GM18907 (cell line): ENCODE measurements around the gene PUM1.
"Not testable (repeated sequence)": the region's sequence is repeated elsewhere in the genome, so short reads cannot be mapped to it uniquely, and the experiment has no call there.

ENCODE experiments used
- ATAC-seq: cut with Tn5 transposase; IDR thresholded peaks from one replicate; pipeline ENCODE4 v1.9.1; 2021; ENCODE audit warnings: mild to moderate bottlenecking, moderate library complexity; ENCODE audit not compliant: unreplicated experiment

The PUM1 gene, protein sequence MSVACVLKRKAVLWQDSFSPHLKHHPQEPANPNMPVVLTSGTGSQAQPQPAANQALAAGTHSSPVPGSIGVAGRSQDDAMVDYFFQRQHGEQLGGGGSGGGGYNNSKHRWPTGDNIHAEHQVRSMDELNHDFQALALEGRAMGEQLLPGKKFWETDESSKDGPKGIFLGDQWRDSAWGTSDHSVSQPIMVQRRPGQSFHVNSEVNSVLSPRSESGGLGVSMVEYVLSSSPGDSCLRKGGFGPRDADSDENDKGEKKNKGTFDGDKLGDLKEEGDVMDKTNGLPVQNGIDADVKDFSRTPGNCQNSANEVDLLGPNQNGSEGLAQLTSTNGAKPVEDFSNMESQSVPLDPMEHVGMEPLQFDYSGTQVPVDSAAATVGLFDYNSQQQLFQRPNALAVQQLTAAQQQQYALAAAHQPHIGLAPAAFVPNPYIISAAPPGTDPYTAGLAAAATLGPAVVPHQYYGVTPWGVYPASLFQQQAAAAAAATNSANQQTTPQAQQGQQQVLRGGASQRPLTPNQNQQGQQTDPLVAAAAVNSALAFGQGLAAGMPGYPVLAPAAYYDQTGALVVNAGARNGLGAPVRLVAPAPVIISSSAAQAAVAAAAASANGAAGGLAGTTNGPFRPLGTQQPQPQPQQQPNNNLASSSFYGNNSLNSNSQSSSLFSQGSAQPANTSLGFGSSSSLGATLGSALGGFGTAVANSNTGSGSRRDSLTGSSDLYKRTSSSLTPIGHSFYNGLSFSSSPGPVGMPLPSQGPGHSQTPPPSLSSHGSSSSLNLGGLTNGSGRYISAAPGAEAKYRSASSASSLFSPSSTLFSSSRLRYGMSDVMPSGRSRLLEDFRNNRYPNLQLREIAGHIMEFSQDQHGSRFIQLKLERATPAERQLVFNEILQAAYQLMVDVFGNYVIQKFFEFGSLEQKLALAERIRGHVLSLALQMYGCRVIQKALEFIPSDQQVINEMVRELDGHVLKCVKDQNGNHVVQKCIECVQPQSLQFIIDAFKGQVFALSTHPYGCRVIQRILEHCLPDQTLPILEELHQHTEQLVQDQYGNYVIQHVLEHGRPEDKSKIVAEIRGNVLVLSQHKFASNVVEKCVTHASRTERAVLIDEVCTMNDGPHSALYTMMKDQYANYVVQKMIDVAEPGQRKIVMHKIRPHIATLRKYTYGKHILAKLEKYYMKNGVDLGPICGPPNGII

DNA sequence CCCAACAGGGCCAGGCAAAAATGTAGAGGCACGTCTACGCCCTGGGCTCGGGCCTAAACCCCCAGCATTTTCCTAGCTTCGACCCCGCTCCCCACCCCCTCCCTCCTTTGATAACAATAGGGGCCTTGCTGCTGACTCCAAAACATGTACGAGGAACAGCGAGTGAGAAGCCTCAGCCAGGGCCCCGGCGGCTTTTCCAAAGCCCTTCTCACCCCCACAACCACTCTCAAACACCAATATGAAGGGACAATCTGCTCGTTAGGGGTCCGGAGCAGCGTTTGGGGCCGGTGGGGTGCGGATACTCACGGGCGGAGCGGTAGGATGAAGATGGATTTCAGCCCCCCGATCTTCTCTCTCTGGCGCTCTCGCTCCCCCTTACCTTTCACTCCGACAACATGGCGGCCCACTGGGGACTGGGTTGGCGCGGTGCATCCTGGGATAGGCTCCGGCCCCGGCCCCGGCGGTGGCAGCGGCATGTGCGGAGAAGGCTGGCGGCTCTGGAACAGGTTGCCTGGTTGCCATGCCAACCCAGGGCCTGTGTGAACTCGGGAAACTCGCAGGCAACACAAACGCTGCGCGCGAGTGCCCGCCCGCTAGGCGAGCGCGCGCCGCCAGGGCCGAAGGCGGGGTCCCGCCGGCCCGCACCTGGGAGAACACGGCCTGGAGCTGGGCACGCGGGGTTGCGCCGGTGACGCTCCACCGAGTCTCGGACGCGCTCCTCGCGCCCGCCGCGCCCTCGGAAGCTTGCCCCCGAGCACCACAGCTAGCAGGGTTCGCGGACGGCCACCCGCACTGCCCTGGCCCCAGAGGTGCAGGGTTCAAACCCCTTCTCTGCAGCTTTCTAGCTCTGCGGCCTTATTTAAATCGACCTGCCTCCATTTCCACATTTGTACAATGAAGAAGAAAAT lies at the start of gene PUM1:
TSS of gene PUM1 (minus strand) at position 408 of the 908 bp plus-strand sequence. CDS start 6,151 bp downstream, outside the sequence.
- peak; percentile 92 for ATAC-seq

DNA sequence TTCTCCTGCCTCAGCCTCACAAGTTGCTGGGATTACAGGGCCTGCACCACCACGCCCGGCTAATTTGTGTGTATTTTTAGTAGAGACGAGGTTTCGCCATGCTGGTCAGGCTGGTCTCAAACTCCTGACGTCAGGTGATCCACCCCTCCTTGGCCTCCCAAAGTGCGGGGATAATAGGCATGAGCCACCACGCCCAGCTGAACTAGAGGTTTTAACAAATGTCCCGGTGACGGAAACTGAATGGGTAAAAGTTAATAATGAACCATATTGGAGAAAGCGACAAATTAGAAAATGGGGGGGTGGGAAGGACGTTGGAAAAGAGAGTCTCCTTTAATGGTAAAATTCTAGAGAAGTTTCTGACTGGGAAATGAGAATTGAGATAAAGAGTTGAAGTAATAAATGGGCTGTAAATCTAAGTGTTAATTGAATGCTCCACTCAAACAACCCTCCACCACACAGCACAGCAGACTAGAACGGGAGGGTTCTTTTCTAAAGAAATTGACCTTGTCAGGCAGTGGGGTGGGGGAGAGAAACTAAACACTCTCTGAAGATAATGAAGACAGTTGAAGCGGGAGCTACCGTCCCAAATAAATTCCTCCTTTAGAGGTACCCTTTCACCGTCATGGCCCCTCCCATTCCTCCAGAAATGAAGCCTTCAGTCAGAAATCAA lies 46.9 kb upstream of the PUM1 start:
- ATAC-seq: no peak

DNA sequence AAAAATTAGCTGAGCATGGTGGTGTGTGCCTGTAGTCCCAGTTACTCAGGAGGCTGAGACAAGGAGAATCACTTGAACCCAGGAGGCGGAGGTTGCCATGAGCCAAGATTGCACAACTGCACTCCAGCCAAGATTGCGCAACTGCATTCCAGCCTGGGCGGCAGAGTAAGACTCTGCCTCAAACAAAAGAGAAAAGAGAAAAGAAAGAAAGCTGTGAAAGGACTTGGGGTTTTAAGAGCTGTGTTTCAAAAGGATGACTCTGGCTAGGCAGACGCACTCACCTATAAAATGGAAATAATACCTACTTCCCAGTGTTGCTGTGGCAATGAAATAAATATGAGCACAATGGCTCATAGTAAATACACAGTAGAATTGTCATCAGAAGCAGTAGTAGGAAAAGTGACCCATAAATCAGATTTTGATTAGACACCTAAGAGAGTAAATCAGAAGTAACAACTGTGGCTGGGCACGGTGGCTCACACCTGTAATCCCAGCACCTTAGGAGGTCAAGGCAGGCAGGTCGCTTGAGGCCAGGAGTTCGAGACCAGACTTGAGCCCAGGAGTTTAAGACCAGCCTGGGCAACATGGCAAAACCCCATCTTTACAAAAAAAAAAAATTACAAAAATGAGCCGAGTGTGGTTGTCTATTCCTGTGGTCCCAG lies 45.9 kb upstream of the PUM1 start:
- no peak for ATAC-seq

DNA sequence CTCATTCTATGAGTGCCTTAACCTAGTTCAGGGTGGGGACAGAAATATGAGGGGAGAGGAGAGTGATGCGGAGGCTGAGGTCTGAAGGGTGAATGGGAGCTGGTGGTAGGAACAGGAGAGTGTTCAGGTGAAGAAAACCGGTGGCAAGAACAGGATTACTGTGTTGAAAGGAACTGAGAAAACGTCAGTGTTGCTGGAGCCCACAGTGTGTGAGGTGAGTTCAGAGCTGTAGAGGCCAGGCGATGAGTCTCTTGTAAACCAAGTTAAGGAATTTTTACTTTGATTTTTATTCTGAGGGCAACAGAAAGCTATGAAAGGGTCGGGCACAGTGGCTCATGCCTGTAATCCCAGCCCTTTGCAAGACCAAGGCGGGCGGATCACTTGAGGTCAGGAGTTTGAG lies 45.3 kb upstream of the PUM1 start:
- no peak for ATAC-seq

DNA sequence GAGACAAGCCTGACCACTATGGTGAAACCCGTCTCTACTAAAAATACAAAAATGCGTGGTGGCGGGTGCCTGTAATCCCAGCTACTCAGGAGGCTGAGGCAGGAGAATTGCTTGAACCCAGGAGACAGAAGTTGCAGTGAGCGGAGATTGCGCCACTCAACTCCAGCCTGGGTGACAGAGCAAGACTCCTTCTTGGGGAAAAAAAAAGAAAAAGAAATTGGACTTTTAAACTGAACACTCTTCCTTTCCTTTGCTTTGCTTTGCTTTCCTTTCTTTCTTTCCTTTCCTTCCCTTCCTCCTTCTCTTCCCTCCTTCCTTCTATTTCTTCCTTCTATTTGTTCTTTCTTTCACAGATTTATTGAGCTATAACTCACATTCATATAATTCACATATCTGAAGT lies 43.3 kb upstream of the PUM1 start:
- ATAC-seq: no peak

DNA sequence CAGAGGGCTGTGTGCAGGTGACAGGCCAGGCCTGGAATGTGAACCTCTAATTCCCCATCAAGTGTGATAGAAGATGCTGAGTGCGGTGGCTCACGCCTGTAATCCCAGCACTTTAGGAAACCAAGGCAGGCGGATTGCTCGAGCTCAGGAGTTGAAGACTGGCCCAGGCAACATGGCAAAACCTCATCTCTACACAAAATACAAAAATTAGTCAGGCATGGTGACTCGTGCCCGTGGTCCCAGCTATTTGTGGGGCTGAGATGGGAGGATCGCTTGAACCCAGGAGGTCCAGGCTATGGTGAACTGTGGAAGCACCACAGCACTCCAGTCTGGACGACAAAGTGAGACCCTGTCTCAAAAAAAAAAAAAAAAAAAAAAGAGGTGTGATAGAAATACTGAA lies 40.1 kb upstream of the PUM1 start:
- ATAC-seq: no peak

DNA sequence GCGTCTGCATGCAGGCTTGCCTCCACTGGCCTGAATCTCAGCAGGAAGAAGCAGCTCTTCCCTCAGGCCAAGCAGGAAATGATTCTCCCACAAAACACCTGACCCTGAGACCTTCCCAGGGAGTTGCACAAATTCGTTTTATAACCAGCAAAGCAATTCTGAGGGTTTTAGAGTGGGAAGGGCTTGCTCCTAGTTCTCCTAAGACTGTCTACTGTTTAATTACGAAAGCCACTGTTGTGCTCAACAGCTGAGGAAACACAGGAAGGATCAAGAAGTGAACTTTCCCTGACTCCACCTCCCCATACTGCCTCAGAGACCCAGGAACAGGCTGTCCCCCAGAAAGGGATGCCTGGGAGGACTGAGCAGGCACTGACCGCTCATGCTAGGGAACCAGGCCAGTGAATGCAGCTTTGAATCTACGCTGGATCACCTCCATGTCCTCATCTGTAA lies 37.0 kb upstream of the PUM1 start:
- no peak for ATAC-seq

DNA sequence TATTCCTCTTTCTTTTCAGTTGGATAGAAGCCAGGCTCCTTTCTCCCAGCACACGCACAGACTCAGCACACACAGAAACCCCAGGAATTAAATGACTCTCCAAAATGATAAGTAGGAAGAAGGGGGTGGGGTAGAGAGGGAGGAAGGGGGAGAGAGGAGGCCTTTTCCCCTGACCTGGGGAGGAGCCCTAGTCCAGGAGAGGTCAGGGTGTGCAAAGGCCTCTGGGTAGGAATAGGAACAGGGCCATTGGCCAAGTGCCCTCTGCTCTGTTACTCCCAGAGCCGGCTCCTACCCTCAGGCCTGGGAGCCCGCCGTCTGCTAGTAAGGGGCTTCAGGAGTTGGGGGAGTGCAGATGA lies 35.6 kb upstream of the PUM1 start:
- ATAC-seq: no peak

DNA sequence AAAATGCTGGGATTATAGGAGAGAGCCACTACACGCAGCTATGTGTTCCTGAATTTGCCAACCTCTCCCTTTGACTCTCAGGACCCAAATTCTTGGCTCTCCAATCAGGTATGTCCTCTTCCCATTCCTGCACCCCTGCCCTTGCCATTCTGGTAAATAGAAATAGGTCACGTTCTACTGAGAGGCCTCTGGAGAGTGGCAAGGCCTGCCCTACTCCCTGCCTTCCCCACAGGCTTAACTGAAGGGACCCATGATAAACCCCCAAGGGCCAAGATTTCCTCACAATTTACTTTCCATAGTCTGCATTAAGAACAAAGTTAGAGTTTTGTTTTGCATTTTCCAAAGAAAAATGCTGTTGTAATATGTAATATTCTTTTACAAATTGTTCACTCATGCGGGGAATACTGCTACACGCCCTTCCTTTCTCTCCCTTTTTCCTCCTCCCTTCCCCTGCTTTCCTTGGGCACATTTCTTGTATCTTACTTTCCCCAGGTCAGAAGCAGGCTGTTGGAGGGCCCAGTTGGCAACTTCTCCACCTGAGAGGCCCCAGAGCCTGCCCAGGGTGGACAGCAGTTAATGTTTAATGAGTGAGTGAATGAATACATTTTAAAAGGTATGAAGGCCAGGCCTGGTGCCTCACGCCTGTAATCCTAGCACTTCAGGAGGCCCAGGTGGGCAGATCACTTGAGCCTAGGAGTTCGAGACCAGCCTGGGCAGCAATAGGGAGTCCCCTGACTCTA lies 33.9 kb upstream of the PUM1 start:
- ATAC-seq: no peak

DNA sequence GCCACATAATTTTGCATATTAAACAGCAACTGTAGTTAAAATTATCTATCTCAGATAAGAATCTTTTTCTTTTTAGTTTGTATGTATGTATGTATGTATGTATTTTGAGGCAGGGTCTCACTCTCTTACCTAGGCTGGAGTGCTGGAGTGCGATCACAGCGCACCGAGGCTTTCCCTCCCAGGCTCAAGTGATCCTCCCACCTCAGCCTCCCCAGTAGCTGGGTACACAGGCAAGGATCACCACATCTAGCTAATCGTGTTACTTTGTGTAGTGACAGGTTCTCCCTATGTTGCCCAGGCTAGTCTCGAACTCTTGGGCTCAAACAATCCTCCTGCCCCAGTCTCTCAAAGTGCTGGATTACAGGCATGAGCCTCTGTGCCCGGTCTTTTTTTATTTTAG lies 30.5 kb upstream of the PUM1 start:
- ATAC-seq: no peak

DNA sequence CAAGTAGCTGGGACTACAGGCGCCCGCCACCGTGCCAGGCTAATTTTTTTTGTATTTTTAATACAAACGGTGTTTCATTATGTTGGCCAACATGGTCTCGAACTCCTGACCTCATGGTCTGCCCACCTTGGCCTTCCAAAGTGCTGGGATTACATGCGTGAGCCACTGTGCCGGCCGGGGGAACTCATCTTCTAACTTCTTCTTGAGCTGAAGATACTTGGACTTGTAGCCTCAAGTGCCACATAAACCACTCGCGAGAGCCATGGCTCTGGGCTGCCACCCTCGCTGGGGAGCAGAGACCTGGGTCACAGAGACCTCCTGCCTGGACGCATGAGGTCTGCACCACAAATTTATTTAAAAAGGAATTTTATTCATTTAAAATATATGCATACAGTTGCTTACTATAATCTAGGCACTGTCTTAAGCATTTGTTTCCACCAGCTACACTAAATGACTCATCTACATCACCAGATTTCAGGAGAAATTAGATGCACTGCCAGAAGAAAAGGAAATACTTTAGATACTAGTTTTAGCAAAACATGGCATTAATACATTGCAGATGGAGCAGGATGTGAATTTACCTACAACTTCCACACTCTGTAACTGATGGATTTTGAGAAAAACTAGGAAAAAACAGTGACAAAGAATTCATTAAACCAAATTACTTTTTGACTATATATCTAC lies 29.9 kb upstream of the PUM1 start:
- no peak for ATAC-seq

DNA sequence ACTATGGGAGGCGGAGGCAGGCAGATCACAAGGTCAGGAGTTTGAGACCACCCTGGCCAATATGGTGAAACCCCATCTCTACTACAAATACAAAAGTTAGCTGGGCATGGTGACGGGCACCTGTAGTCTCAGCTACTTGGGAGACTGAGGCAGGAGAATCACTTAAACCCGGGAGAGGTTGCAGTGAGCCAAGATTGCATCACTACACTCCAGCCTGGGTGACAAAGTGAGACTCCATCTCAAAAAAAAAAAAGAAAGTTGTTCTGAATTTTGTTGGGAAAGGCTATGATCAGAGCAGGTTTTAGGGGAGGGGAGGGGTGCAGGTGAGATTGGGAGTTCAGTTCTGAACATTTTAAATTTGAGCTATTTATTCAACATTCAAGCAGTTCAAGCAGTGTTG lies 22.6 kb upstream of the PUM1 start:
- not testable (repeated sequence) for ATAC-seq

DNA sequence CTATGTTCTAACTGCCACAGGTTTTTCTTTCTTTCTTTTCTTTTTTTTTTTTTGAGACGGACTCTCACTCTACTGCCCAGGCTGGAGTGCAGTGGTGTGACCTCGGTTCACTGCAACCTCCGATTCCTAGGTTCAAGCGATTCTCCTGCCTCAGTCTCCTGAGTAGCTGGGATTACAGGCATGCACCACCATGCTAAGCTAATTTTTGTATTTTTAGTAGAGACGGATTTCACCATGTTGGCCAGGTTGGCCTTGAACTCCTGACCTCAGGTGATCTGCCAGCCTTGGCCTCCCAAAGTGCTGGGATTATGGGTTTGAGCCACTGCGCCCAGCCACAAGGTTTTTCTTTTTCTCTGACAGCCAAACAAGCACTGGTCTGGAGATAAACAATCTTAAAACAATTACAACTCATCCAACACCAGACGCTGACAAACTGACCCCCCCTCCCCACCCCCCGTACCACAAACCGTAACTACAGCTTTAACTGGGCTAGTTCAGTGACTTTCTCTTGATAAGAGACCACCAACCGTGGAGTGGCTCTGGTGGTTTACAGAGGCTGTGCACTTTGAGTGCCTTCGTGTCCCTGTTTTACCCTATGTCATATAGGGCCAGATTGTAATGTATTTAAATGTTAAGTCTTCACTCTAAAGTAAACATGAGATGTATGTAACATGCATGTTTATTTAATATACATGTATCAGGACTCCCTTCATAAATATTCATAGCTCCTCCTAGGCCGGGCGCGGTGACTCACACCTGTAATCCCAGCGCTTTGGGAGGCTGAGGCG lies 19.5 kb upstream of the PUM1 start:
- ATAC-seq: no peak

DNA sequence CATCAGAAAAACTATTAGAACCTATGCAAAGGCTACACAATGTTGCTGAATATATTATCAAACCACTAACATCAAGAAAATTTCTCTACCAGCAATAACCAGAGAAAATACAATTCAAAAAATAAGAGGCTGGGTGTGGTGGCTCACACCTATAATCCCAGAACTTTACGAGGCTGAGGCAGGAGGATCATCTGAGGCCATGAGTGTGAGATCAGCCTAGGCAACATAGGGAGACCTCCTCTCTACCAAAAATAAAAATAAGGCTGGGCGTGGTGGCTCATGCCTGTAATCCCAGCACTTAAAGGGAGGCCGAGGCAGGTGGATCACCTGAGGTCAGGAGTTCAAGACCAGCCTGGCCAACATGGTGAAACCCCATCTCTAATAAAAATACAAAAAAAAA lies 16.9 kb upstream of the PUM1 start:
- no peak for ATAC-seq

DNA sequence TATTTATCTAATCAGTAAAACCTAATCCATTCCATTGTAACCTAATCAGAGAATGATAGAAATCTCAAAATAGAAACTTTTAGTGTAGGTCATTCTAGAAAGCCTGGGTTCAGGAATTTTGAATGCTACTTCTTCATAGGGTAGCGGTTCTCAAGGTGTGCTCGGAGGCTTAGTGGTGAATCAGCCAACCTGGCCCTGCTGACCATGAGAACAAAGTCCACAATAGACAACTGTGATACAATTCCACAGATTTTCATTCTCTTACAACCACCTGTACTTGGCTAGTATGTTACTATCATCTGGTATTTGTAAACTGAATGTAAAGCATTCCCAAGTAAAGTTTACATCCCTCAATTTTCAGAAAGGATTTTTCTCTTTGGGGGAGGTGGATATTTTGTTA lies 7.5 kb upstream of the PUM1 start:
- ATAC-seq: no peak

DNA sequence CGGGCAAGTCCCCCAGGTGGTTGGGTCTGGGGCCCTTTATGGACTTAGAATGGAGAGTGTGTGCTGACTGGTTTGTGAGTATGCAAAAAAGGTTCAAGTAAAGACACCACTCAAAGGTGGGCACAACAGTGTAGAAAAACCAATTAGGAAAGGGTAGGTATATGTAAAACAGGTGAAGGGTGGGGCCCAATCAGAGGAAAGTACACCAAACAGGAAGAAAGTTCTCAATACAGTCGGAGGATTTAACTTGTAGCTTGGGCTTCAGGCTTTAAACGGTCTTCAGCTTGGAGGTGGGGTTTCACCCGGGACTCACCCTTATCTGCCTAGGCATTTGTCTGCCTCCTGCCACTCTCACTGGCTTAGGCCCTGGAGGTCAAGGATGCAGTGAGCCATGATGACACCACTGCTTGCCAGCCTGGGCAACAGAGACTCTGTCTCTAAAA lies 6.8 kb upstream of the PUM1 start:
- no peak for ATAC-seq

DNA sequence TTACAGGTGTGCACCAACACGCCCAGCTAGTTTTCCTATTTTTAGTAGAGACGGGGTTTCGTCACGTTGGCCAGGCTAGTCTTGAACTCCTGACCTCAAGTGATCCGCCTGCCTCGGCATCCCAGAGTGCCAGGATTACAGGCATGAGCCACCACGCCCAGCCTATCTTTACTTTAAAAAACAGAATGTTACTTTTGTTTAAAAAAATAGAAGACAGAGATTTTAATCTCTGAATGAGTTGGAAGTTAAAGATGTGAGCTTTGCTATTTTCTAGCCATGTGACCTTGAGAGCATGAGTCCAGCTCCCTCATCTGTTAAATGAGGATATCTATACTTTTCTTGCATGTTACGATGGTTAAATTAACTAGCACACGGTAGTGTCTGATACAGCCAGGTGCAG lies 3.9 kb upstream of the PUM1 start:
- ATAC-seq: no peak
